Chondrocyte (in vitro differentiated cells): ENCODE data around the gene CACNA1B. TPM values are rescaled to one million over a fixed set of nuclear protein-coding genes. Genes with fewer than 3 reads are reported as not detected.
"Not testable (repeated sequence)": the region's sequence is repeated elsewhere in the genome, so short reads cannot be mapped to it uniquely, and the experiment has no call there.

Experiments
- DNase-seq: peaks from one replicate; pipeline ENCODE4 v3.0.0; 2021; ENCODE audit warnings: mixed read lengths, low spot score
- H3K27ac Mint-ChIP-seq: one replicate; pipeline ENCODE4 v1.8.0; 2021; ENCODE audit warnings: mild to moderate bottlenecking, moderate library complexity, mixed read lengths; ENCODE audit not compliant: unreplicated experiment
- H3K27me3 Mint-ChIP-seq: 2 replicates; pipeline ENCODE4 v1.8.0; 2021; ENCODE audit warnings: low read depth, mixed read lengths
- H3K36me3 Mint-ChIP-seq: 2 replicates; pipeline ENCODE4 v1.8.0; 2021; ENCODE audit warnings: low read depth, mixed read lengths
- H3K4me1 Mint-ChIP-seq: 2 replicates; pipeline ENCODE4 v1.8.0; 2021; ENCODE audit warnings: low read depth, mild to moderate bottlenecking, mixed read lengths
- H3K4me3 Mint-ChIP-seq: one replicate; pipeline ENCODE4 v1.8.0; 2021; ENCODE audit warnings: mild to moderate bottlenecking, moderate library complexity, mixed read lengths; ENCODE audit not compliant: unreplicated experiment
- H3K9me3 Mint-ChIP-seq: 2 replicates; pipeline ENCODE4 v1.8.0; 2021; ENCODE audit warnings: low read depth, mixed read lengths
- total RNA-seq: library from RNA; stranded (reverse); gene quantifications from 3 replicates; pipeline ENCODE4 v1.2.1, GENCODE V29; 2021
- TF ChIP-seq, protein P1 (sequence below): fragments of 200-600 bp; sonication (generic); IDR thresholded peaks from 2 replicates; pipeline ENCODE4 v1.5.0; 2021; ENCODE audit warnings: antibody characterized with exemption, mild to moderate bottlenecking, moderate library complexity

Gene CACNA1B
- total RNA-seq, 1 donor from 2014 or later = 3.7 TPM

DNA sequence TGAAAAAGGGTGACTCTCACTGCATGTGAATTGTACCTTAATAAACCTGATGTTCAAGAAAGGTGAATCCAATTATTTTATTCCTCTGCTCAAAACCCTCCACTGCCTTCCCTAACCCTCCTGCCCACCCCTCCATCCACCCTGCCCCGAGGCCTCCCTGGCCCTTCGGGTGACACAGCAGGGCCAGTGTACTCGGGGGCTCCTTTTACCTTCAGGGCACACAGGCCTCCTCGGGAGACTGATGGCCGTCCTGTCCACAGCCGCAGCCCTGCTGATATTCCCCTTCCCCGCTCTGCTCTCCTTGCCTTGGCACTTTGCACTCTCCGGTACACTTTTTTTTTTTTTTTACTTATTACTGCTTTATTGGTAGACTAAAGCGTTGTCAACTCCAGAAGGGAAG lies 234.0 kb downstream of the CACNA1B start:
- TF ChIP-seq, protein P1, sequence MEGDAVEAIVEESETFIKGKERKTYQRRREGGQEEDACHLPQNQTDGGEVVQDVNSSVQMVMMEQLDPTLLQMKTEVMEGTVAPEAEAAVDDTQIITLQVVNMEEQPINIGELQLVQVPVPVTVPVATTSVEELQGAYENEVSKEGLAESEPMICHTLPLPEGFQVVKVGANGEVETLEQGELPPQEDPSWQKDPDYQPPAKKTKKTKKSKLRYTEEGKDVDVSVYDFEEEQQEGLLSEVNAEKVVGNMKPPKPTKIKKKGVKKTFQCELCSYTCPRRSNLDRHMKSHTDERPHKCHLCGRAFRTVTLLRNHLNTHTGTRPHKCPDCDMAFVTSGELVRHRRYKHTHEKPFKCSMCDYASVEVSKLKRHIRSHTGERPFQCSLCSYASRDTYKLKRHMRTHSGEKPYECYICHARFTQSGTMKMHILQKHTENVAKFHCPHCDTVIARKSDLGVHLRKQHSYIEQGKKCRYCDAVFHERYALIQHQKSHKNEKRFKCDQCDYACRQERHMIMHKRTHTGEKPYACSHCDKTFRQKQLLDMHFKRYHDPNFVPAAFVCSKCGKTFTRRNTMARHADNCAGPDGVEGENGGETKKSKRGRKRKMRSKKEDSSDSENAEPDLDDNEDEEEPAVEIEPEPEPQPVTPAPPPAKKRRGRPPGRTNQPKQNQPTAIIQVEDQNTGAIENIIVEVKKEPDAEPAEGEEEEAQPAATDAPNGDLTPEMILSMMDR = no peak
- H3K4me1 Mint-ChIP-seq = no peaks in the 10 kb centered on the region
- H3K9me3 Mint-ChIP-seq = peaks cover 3% of the 10 kb centered on the region
- no peaks in the 10 kb centered on the region for H3K27me3 Mint-ChIP-seq
- H3K27ac Mint-ChIP-seq = no peak overlapping the region
- no peak overlapping the region for H3K4me3 Mint-ChIP-seq
- peaks cover 2% of the 10 kb centered on the region for H3K36me3 Mint-ChIP-seq
- DNase-seq = no peak

DNA sequence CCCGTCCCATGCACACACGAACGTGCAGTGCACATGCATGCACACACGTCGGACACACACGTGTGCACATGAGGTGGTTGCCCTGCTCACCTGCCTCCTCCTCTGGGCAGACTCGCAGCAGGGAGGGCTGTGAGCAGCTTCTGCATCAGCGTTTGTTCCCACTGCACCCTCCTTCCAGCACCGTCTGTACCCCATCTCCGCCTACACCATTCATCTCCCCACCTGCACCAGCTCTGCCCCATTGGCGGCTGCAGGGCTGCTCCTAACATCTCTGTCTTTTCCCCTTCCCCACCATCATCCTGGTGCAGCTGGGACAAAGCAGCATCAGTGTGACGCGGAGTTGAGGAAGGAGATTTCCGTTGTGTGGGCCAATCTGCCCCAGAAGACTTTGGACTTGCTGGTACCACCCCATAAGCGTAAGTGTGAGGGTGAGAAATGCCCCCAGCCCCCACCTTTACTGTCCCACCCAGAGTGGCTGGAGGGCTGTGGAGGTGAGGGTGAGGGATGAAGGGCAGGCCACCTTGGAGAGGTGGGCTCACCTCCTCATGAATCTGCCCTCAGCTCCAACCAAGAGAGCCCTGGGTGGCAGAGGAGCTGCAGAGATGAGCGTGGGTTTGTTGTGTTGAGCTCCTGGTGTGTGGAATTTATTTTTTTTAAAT lies 234.6 kb downstream of the CACNA1B start:
- TF ChIP-seq, protein P1 = no peak
- Mint-ChIP-seq H3K27ac (no peak overlapping the region), H3K4me3 (no peak overlapping the region), H3K4me1 (no peaks in the 10 kb centered on the region), H3K9me3 (peaks cover 3% of the 10 kb centered on the region), H3K36me3 (peaks cover 2% of the 10 kb centered on the region), H3K27me3 (peaks cover 2% of the 10 kb centered on the region)
- DNase-seq = no peak

DNA sequence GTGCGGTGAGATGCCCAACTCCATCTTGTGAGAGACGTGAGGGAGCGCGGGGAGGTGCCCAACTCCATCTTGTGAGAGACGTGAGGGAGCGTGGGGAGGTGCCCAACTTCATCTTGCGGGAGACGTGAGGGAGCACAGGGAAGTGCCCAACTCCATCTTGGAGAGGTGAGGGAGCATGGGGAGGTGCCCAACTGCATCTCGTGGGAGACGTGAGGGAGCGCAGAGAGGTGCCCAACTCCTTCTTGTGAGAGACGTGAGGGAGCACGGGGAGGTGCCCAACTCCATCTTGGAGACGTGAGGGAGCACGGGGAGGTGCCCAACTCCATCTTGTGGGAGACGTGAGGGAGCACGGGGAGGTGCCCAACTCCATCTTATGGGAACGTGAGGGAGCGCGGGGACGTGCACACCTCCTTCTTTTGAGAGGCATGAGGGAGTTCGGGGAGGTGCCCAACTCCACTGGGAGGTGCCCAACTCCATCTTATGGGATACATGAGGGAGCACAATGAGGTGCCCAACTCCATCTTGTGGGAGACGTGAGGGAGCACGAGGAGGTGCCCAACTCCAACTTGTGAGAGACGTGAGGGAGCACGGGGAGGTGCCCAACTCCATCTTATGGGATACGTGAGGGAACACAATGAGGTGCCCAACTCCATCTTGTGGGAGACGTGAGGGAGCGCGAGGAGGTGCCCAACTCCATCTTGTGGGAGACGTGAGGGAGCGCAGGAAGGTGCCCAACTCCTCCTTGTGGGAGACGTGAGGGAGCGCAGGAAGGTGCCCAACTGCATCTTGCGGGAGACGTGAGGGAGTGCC lies 235.4 kb downstream of the CACNA1B start:
- H3K27me3 Mint-ChIP-seq = peaks cover 2% of the 10 kb centered on the region
- DNase-seq = no peak
- H3K36me3 Mint-ChIP-seq = peaks cover 2% of the 10 kb centered on the region
- peaks cover 3% of the 10 kb centered on the region for H3K9me3 Mint-ChIP-seq
- TF ChIP-seq, protein P1 = no peak
- no peaks in the 10 kb centered on the region for H3K4me1 Mint-ChIP-seq
- no peak overlapping the region for H3K4me3 Mint-ChIP-seq
- no peak overlapping the region for H3K27ac Mint-ChIP-seq

DNA sequence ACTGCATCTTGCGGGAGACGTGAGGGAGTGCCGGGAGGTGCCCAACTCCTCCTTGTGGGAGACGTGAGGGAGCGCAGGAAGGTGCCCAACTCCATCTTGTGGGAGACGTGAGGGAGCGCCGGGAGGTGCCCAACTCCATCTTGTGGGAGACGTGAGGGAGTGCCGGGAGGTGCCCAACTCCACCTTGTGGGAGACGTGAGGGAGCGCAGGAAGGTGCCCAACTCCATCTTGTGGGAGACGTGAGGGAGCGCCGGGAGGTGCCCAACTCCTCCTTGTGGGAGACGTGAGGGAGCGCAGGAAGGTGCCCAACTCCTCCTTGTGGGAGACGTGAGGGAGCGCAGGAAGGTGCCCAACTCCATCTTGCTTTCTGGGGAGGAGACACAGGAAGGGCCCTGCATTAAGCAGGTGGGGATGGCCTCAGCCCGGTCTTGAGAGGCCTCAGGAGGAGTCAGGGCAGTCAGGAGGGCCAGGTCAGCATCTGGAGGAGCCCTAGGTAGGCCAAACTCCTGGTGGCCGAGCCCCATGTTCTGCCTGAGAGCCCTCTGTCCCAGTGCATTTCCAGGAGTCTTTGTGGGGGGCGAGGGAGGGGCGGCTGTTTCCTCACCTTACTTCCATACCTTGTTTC lies 236.2 kb downstream of the CACNA1B start:
- DNase-seq, H3K4me3 Mint-ChIP-seq, H3K36me3 Mint-ChIP-seq, H3K4me1 Mint-ChIP-seq, H3K27me3 Mint-ChIP-seq, H3K9me3 Mint-ChIP-seq, H3K27ac Mint-ChIP-seq: not testable (repeated sequence)

DNA sequence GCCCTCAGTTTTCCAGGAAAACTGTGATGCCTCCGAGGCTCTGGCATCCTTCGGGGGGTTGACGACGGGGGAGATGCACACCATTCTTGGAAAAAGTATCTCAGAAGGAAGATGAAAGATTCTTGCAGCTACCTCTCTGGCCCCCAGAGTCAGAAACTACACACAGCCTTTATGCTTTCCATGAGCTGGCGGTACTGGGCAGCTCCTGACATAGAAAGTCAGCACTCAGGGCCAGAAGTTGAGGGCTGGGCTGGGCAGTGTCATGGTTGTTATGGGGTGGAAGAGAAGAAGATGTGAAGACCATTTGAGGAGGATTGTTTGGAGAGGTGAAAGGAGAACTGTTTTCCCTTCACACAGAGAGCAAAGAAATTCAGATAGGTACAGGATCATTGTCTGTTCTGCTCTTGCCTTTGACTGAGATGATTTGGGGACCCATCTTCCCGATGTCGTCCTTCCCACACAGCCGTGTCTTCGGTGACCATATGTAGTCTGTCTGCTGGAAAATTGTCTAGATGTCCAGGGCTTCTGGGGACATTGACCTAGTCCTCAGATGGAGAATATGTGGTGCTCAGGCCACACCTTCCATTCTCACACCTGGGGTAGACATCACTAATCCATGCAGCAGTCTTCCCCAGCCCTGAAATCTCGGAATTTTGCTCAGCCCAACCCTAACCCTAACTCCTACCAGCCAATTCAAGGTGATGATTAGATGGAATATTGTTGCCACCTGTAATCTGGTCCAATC lies 237.1 kb downstream of the CACNA1B start:
- TF ChIP-seq, protein P1 = no peak
- H3K9me3 Mint-ChIP-seq = peaks cover 3% of the 10 kb centered on the region
- no peak for DNase-seq

More for the DNA sequence above, 237.1 kb downstream of the CACNA1B start:
- Mint-ChIP-seq H3K4me3 (no peak overlapping the region), H3K4me1 (no peaks in the 10 kb centered on the region), H3K27ac (no peak overlapping the region), H3K27me3 (peaks cover 2% of the 10 kb centered on the region), H3K36me3 (peaks cover 2% of the 10 kb centered on the region)
